A549 (cell line): ENCODE results near the gene SKIC8. TPM values are rescaled to one million over a fixed set of nuclear protein-coding genes. Genes with fewer than 3 reads are reported as not detected.

Experiments used
- ATAC-seq, 2 experiments: fragments of 200-7000 bp in 1 of 2; fragments of >200 bp in 1 of 2; cut with Nextera tagmentation in 1 of 2; cut with Tn5 transposase in 1 of 2; 3 replicates each; pipeline versions ENCODE4 v1.8.0 to v1.9.1; 2018 to 2020; ENCODE audit warnings: mild to moderate bottlenecking in 1 of 2, moderate library complexity in 1 of 2
- CTCF ChIA-PET: fragments of 300-600 bp; sonication (Branson Sonifier 250); formaldehyde crosslinking; extraction: SDS; loops from one replicate; lab custom pipeline; 2021; ENCODE audit warnings: antibody characterized with exemption, inconsistent platforms; lab: Yijun Ruan, JAX
- POLR2A ChIA-PET: fragments of 350-600 bp; formaldehyde crosslinking; extraction: SDS; loops from one replicate; lab custom pipeline; 2021; ENCODE audit warnings: antibody characterized with exemption, inconsistent platforms; lab: Yijun Ruan, JAX
- DNase-seq, 2 experiments: peaks; one replicate each; pipeline versions ENCODE4 v3.0.0 to v3.0.0-alpha.2; 2011 to 2016; ENCODE audit warnings: low read depth in 1 of 2, low spot score in 1 of 2
- FAIRE-seq: peaks from 2 replicates; lab custom pipeline; 2011; peaks lifted over from hg19 to GRCh38; lab: Jason Lieb, UNC
- H3K27ac ChIP-seq, 2 experiments: fragments of >200 bp; sonication (Bioruptor Twin); formaldehyde crosslinking; 3 replicates each; pipeline ENCODE4 v1.5.1; 2016 to 2017
- H3K4me1 ChIP-seq: fragments of >200 bp; sonication (Bioruptor Twin); formaldehyde crosslinking; 3 replicates; pipeline ENCODE4 v1.6.1; 2016
- H3K4me2 ChIP-seq: fragments of >200 bp; sonication (Bioruptor Twin); formaldehyde crosslinking; 3 replicates; pipeline ENCODE4 v1.6.1; 2016
- H3K4me3 ChIP-seq: fragments of >200 bp; sonication (Bioruptor Twin); formaldehyde crosslinking; 3 replicates; pipeline ENCODE4 v1.5.1; 2016
- H3K9me3 ChIP-seq: fragments of >200 bp; sonication (Bioruptor Twin); formaldehyde crosslinking; 3 replicates; pipeline ENCODE4 v1.6.1; 2016
- CBX2 ChIP-seq: fragments of 200-600 bp; sonication (generic); IDR thresholded peaks from 2 replicates; pipeline ENCODE4 v1.6.1; 2016; ENCODE audit warnings: low read depth, mild to moderate bottlenecking, borderline replicate concordance
- CEBPB ChIP-seq, 2 experiments: fragments of >200 bp in 1 of 2; sonication (Bioruptor Twin) in 1 of 2; formaldehyde crosslinking in 1 of 2; IDR thresholded peaks; 2 replicates each; pipeline ENCODE4 v1.6.1; 2012 to 2016
- CHD2 ChIP-seq: fragments of 150-350 bp; IDR thresholded peaks from 2 replicates; pipeline ENCODE4 v1.6.1; 2014; ENCODE audit warnings: low read length; ENCODE audit not compliant: partially characterized antibody
- CTCF ChIP-seq: fragments of >200 bp; sonication (Bioruptor Twin); formaldehyde crosslinking; IDR thresholded peaks from 3 replicates; pipeline ENCODE4 v1.5.1; 2016
- EHF ChIP-seq: fragments of 250-450 bp; sonication (Bioruptor Pico); IDR thresholded peaks from 2 replicates; pipeline ENCODE4 v1.5.0; 2020; ENCODE audit warnings: mild to moderate bottlenecking
- EHMT2 ChIP-seq: fragments of 200-600 bp; sonication (generic); IDR thresholded peaks from 2 replicates; pipeline ENCODE4 v1.6.1; 2016; ENCODE audit warnings: antibody characterized with exemption, low read depth, mild to moderate bottlenecking, moderate library complexity
- ESRRA ChIP-seq: fragments of 150-350 bp; IDR thresholded peaks from 2 replicates; pipeline ENCODE4 v1.6.1; 2014; ENCODE audit warnings: mild to moderate bottlenecking, low read length, borderline replicate concordance
- FOSL2 ChIP-seq, 2 experiments: fragments of 450-650 bp in 1 of 2; fragments of >200 bp in 1 of 2; sonication (Bioruptor Twin) in 1 of 2; formaldehyde crosslinking; IDR thresholded peaks; 2 replicates each; pipeline versions ENCODE4 v1.5.0 to v1.6.1; 2016 to 2020; ENCODE audit warnings: mild to moderate bottlenecking in 1 of 2, moderate library complexity in 1 of 2
- HEYL ChIP-seq: fragments of 250-450 bp; sonication (Bioruptor Pico); IDR thresholded peaks from 2 replicates; pipeline ENCODE4 v1.8.0; 2021; ENCODE audit warnings: mild to moderate bottlenecking, moderate library complexity
- HOXA7 ChIP-seq: fragments of 250-450 bp; sonication (Bioruptor Pico); IDR thresholded peaks from 2 replicates; pipeline ENCODE4 v1.5.0; 2020; ENCODE audit warnings: mild to moderate bottlenecking, moderate library complexity
- HOXB13 ChIP-seq: fragments of 250-450 bp; sonication (Bioruptor Pico); IDR thresholded peaks from 2 replicates; pipeline ENCODE4 v1.5.0; 2020; ENCODE audit warnings: low read depth, mild to moderate bottlenecking, moderate library complexity
- HOXB5 ChIP-seq: fragments of 250-450 bp; sonication (Bioruptor Pico); IDR thresholded peaks from 2 replicates; pipeline ENCODE4 v1.5.0; 2020; ENCODE audit warnings: mild to moderate bottlenecking, moderate library complexity
- MAFK ChIP-seq: fragments of 450-650 bp; IDR thresholded peaks from 2 replicates; pipeline ENCODE4 v1.6.1; 2014; ENCODE audit not compliant: partially characterized antibody
- NPAS2 ChIP-seq: fragments of 250-450 bp; sonication (Bioruptor Pico); IDR thresholded peaks from 2 replicates; pipeline ENCODE4 v1.8.0; 2022; ENCODE audit warnings: mild to moderate bottlenecking, moderate library complexity, borderline replicate concordance
- NR3C1 ChIP-seq: fragments of >200 bp; sonication (Bioruptor Twin); formaldehyde crosslinking; IDR thresholded peaks from 3 replicates; pipeline ENCODE4 v1.6.1; 2017
- POLR2A ChIP-seq: IDR thresholded peaks from 2 replicates; pipeline ENCODE4 v1.6.1; 2012; ENCODE audit warnings: mild to moderate bottlenecking, low read length
- RNF2 ChIP-seq: fragments of 200-600 bp; sonication (generic); IDR thresholded peaks from 2 replicates; pipeline ENCODE4 v1.6.1; 2016; ENCODE audit warnings: low read depth, mild to moderate bottlenecking, antibody characterized with exemption, moderate library complexity, borderline replicate concordance
- SMC3 ChIP-seq: fragments of >200 bp; sonication (Bioruptor Twin); formaldehyde crosslinking; IDR thresholded peaks from 3 replicates; pipeline ENCODE4 v1.6.1; 2018; ENCODE audit warnings: inconsistent platforms
- TP53 ChIP-seq: fragments of 250-450 bp; sonication (Bioruptor Pico); IDR thresholded peaks from 2 replicates; pipeline ENCODE4 v1.5.0; 2021; ENCODE audit warnings: mild to moderate bottlenecking, moderate library complexity
- USF2 ChIP-seq: fragments of 450-650 bp; IDR thresholded peaks from 2 replicates; pipeline ENCODE4 v1.6.1; 2014; ENCODE audit warnings: antibody characterized with exemption
- ZFP36 ChIP-seq: fragments of 450-650 bp; IDR thresholded peaks from 2 replicates; pipeline ENCODE4 v1.6.1; 2014; ENCODE audit warnings: borderline replicate concordance; ENCODE audit not compliant: partially characterized antibody
- ZSCAN20 ChIP-seq: fragments of 250-450 bp; sonication (Bioruptor Pico); IDR thresholded peaks from 2 replicates; pipeline ENCODE4 v1.8.0; 2022; ENCODE audit warnings: mild to moderate bottlenecking, moderate library complexity
- WGBS: methylation state at CpG from one replicate; pipeline ENCODE4 v1.1.6; 2017; ENCODE audit errors: missing lambda C conversion rate; 5-methylcytosine and 5-hydroxymethylcytosine counted together
- polyA plus RNA-seq, 4 experiments: library from polyadenylated mRNA; depleted of rRNA in 3 of 4; stranded (reverse); fragments of >200 nt; fragmentation: RNase III in 1 of 4; extraction: RNeasy Plus Mini Kit Qiagen cat#74134 plus additional on column Dnase treatment in 1 of 4; gene quantifications; 2 replicates in 3 of 4; 3 replicates in 1 of 4; pipeline ENCODE4 v1.2.3, GENCODE V29; 2011 to 2017
- small RNA-seq, 6 experiments: library from RNA; depleted of rRNA; stranded (forward); fragments of <200 nt; gene quantifications; one replicate each; pipeline ENCODE3, GENCODE V24; 2012
- TF ChIP-seq, protein P1 (sequence below): IDR thresholded peaks from 2 replicates; pipeline ENCODE4 v1.6.1; 2012

Gene SKIC8
- polyA plus RNA-seq, 2 of the 4 experiments (the other 2 are of a cell fraction): 143 to 177 TPM

DNA sequence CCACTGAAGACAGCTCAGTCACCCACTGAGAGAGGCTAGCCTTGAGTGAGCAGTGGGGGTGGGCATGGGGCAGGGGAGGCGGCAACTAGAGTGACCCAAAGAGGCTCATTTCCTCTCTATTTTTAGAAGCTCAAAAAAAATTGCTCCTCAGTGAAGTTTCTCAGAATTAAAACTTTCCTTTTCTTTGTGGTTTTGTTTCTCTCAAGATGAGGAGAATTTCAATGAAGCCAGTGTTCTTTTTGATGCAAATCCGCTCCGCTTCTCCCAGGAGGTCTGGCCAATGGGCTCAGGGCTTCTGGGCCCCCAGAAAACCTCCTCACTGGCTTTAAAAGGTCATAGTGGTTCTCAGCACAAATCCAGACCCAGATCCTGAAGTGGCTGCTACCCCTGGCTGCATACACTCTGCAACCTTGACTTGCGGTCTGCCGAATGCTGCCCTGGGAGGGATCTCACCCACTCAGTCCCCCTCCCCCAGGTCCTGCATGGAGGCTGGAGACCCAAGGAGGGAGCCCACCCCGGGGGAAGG lies 64.8 kb downstream of the SKIC8 start, which contains the start of gene ACSBG1:
TSS of gene ACSBG1 (minus strand) at position 51 of the 526 bp plus-strand sequence. CDS start 64 bp downstream, outside the sequence.
- CTCF ChIA-PET: interaction anchor here (0.6 to 9.9 kb wide), 6 partner anchors 10 to 379 kb away, joined by 3 to 274 read pairs (median 12); no protein-coding TSS in a partner anchor
- Histone ChIP-seq H3K27ac (no peak within 1 kb of the TSS), H3K4me2 (no peak within 1 kb of the TSS), H3K9me3 (no peaks in the 10 kb centered on the region), H3K4me1 (no peaks in the 10 kb centered on the region), H3K4me3 (no peak within 1 kb of the TSS)
- DNase-seq: no peak
- 59% methylated on average over 5 of the region's 6 CpGs for WGBS
- ATAC-seq: no peak
- no peak for FAIRE-seq
- TF ChIP-seq CBX2 (no peak), ZSCAN20 (CRISPR knock-in tag) (no peak), CEBPB (IDR thresholded peaks at IDR 0.05) (no peak), CHD2 (no peak), NPAS2 (CRISPR knock-in tag) (no peak), POLR2A (no peak), NR3C1 (no peak), ZFP36 (no peak), USF2 (no peak), TP53 (CRISPR knock-in tag) (no peak)
- POLR2A ChIA-PET: no interaction called here

DNA sequence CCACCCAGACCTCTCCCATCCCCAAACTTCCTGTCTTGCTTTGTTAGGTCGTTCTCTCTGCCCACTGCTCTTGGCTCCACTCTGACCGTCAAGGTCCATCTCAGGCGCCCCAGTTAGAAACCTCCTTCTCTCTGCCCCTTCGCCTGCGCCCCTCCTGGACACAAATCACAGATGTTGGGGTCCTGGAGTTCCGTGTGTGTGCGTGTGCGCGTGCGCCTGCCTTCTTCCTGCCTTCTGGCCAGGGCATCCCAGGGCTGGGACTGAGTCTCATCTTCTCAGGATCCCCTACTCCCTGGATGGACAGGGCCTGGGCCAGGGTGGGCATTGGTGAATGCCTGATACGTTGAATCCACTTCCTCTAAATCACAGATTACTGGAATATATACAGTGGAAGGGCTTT lies 65.9 kb downstream of the SKIC8 start:
- POLR2A ChIA-PET: no interaction called here
- ATAC-seq: no peak
- WGBS: 56% methylated on average over 11 of the region's 11 CpGs

More for the DNA sequence above, 65.9 kb downstream of the SKIC8 start:
- CTCF ChIA-PET: interaction anchor here (0.6 to 9.9 kb wide), 5 partner anchors 38 to 121 kb away, joined by 3 to 274 read pairs (median 19); no protein-coding TSS in a partner anchor
- Histone ChIP-seq H3K4me2 (no peak overlapping the region), H3K27ac (no peak overlapping the region), H3K4me1 (no peaks in the 10 kb centered on the region), H3K4me3 (no peak overlapping the region), H3K9me3 (no peaks in the 10 kb centered on the region)
- no peak for FAIRE-seq
- TF ChIP-seq SMC3 (no peak), TP53 (CRISPR knock-in tag) (no peak), HOXA7 (CRISPR knock-in tag) (no peak), CTCF (no peak), CHD2 (no peak), HOXB5 (CRISPR knock-in tag) (no peak), EHMT2 (no peak), CEBPB (IDR thresholded peaks at IDR 0.05) (no peak), MAFK (no peak), RNF2 (no peak), ESRRA (no peak), HOXB13 (CRISPR knock-in tag) (no peak), FOSL2 (IDR thresholded peaks at IDR 0.05) (no peak), FOSL2 (CRISPR knock-in tag; IDR thresholded peaks at IDR 0.05) (no peak), NR3C1 (no peak), EHF (CRISPR knock-in tag) (no peak), ZFP36 (no peak), HEYL (no peak)
- TF ChIP-seq, protein P1, sequence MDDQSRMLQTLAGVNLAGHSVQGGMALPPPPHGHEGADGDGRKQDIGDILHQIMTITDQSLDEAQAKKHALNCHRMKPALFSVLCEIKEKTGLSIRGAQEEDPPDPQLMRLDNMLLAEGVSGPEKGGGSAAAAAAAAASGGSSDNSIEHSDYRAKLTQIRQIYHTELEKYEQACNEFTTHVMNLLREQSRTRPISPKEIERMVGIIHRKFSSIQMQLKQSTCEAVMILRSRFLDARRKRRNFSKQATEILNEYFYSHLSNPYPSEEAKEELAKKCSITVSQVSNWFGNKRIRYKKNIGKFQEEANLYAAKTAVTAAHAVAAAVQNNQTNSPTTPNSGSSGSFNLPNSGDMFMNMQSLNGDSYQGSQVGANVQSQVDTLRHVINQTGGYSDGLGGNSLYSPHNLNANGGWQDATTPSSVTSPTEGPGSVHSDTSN: no peak
- TF ChIP-seq, all 56 proteins: peak for 0
- DNase-seq: no peak

Small RNA genes lying within 50 kb of the gene (small RNA-seq; reads per million reads assigned to genes)
- 0 to 2.4 (median 0.04) reads per million in 6 experiments for gene AC090607.5

Other genes starting within 250 kb of the SKIC8 start
- 13.9 and 14.9 TPM in 2 replicates for gene TBC1D2B, start 221.9 kb downstream of the SKIC8 start, polyA plus RNA-seq (2011; rRNA removed)
- gene TBC1D2B, start 221.9 kb downstream of the SKIC8 start, polyA plus RNA-seq (2017; fragmentation: RNase III; extraction: RNeasy Plus Mini Kit Qiagen cat#74134 plus additional on column Dnase treatment): 11.4 to 13.6 TPM (median 12.6 TPM) in 3 replicates
- not detected in 2 replicates for gene SH2D7, start 207.0 kb downstream of the SKIC8 start, polyA plus RNA-seq (2011; rRNA removed)
- not detected in 3 replicates for gene SH2D7, start 207.0 kb downstream of the SKIC8 start, polyA plus RNA-seq (2017; fragmentation: RNase III; extraction: RNeasy Plus Mini Kit Qiagen cat#74134 plus additional on column Dnase treatment)
- gene CIB2, start 168.2 kb downstream of the SKIC8 start, polyA plus RNA-seq (2011; rRNA removed): 16.4 and 21.2 TPM in 2 replicates
- gene CIB2, start 168.2 kb downstream of the SKIC8 start, polyA plus RNA-seq (2017; fragmentation: RNase III; extraction: RNeasy Plus Mini Kit Qiagen cat#74134 plus additional on column Dnase treatment): 21.6 to 26.7 TPM (median 25.3 TPM) in 3 replicates
- gene IDH3A, start 150.2 kb downstream of the SKIC8 start, polyA plus RNA-seq (2011; rRNA removed): 148 and 149 TPM in 2 replicates
- 78.3 to 92.0 TPM (median 85.6 TPM) in 3 replicates for gene IDH3A, start 150.2 kb downstream of the SKIC8 start, polyA plus RNA-seq (2017; fragmentation: RNase III; extraction: RNeasy Plus Mini Kit Qiagen cat#74134 plus additional on column Dnase treatment)
- gene ACSBG1, start 65.0 kb downstream of the SKIC8 start, polyA plus RNA-seq (2011; rRNA removed): 0.16 and 0.21 TPM in 2 replicates
- 0.03 to 0.15 TPM (median 0.05 TPM) in 3 replicates for gene ACSBG1, start 65.0 kb downstream of the SKIC8 start, polyA plus RNA-seq (2017; fragmentation: RNase III; extraction: RNeasy Plus Mini Kit Qiagen cat#74134 plus additional on column Dnase treatment)
- 0.13 and 0.25 TPM in 2 replicates for gene DNAJA4, start 35.0 kb downstream of the SKIC8 start, polyA plus RNA-seq (2011; rRNA removed)
- gene DNAJA4, start 35.0 kb downstream of the SKIC8 start, polyA plus RNA-seq (2017; fragmentation: RNase III; extraction: RNeasy Plus Mini Kit Qiagen cat#74134 plus additional on column Dnase treatment): 0.05 to 0.07 TPM in 2 of 3 replicates, not detected in the other
- 0.57 and 1.3 TPM in 2 replicates for gene CRABP1, start 40.7 kb upstream of the SKIC8 start, polyA plus RNA-seq (2011; rRNA removed)
- gene CRABP1, start 40.7 kb upstream of the SKIC8 start, polyA plus RNA-seq (2017; fragmentation: RNase III; extraction: RNeasy Plus Mini Kit Qiagen cat#74134 plus additional on column Dnase treatment): 0.79 to 1.1 TPM (median 1.0 TPM) in 3 replicates
- gene IREB2, start 138.6 kb upstream of the SKIC8 start, polyA plus RNA-seq (2011; rRNA removed): 71.0 and 78.1 TPM in 2 replicates
- 37.3 to 38.8 TPM (median 38.4 TPM) in 3 replicates for gene IREB2, start 138.6 kb upstream of the SKIC8 start, polyA plus RNA-seq (2017; fragmentation: RNase III; extraction: RNeasy Plus Mini Kit Qiagen cat#74134 plus additional on column Dnase treatment)
- gene HYKK, start 208.0 kb upstream of the SKIC8 start, polyA plus RNA-seq (2011; rRNA removed): 12.9 and 16.7 TPM in 2 replicates
- gene HYKK, start 208.0 kb upstream of the SKIC8 start, polyA plus RNA-seq (2017; fragmentation: RNase III; extraction: RNeasy Plus Mini Kit Qiagen cat#74134 plus additional on column Dnase treatment): 5.5 to 6.0 TPM (median 5.7 TPM) in 3 replicates
- gene PSMA4, start 240.8 kb upstream of the SKIC8 start, polyA plus RNA-seq (2011; rRNA removed): 556 and 719 TPM in 2 replicates
- gene PSMA4, start 240.8 kb upstream of the SKIC8 start, polyA plus RNA-seq (2017; fragmentation: RNase III; extraction: RNeasy Plus Mini Kit Qiagen cat#74134 plus additional on column Dnase treatment): 548 to 589 TPM (median 585 TPM) in 3 replicates